Fibroblast of lung (primary cell): ENCODE measurements around the gene CACNA1A. TPM values are rescaled to one million over a fixed set of nuclear protein-coding genes. Genes with fewer than 3 reads are reported as not detected.

Experiments
- DNase-seq, 2 donors: peaks; one replicate each; pipeline versions ENCODE4 v3.0.0 to v3.0.0-alpha.2; 2010; ENCODE audit warnings: low read depth in 2 of 2
- H2AFZ ChIP-seq: 2 replicates; pipeline ENCODE4 v1.5.1; 2012; ENCODE audit warnings: low read length, control low read depth, inconsistent platforms
- H3K27ac ChIP-seq: 2 replicates; pipeline ENCODE4 v1.5.1; 2011; ENCODE audit warnings: low read length, control low read depth; ENCODE audit not compliant: insufficient read depth
- H3K27me3 ChIP-seq: 2 replicates; pipeline ENCODE4 v1.5.1; 2011; ENCODE audit warnings: mild to moderate bottlenecking, low read length; ENCODE audit not compliant: control insufficient read depth, insufficient read depth
- H3K36me3 ChIP-seq: 2 replicates; pipeline ENCODE4 v1.5.1; 2011; ENCODE audit warnings: low read length; ENCODE audit not compliant: control insufficient read depth, insufficient read depth
- H3K4me1 ChIP-seq: 2 replicates; pipeline ENCODE4 v1.5.1; 2011; ENCODE audit warnings: low read length; ENCODE audit not compliant: control insufficient read depth, insufficient read depth; ENCODE audit errors: extremely low read depth
- H3K4me2 ChIP-seq: 2 replicates; pipeline ENCODE4 v1.5.1; 2011; ENCODE audit warnings: low read length, control low read depth; ENCODE audit not compliant: insufficient read depth; ENCODE audit errors: extremely low read depth
- H3K4me3 ChIP-seq, 4 experiments: fragments of 200-600 bp in 1 of 4; sonication (generic) in 1 of 4; replicated peaks in 1 of 4; 2 replicates each; pipeline ENCODE4 v1.5.1; 2011 to 2016; ENCODE audit warnings: low read length in 4 of 4, low read depth in 3 of 4, mild to moderate bottlenecking in 3 of 4, control low read depth in 2 of 4, inconsistent platforms in 1 of 4, mixed read lengths in 1 of 4; ENCODE audit not compliant: insufficient read depth in 1 of 4; ENCODE audit errors: control extremely low read depth in 1 of 4
- H3K79me2 ChIP-seq: 2 replicates; pipeline ENCODE4 v1.5.1; 2012; ENCODE audit warnings: mild to moderate bottlenecking, low read length, inconsistent platforms; ENCODE audit not compliant: control insufficient read depth, insufficient read depth
- H3K9ac ChIP-seq: 2 replicates; pipeline ENCODE4 v1.5.1; 2011; ENCODE audit warnings: mild to moderate bottlenecking, low read length, control low read depth; ENCODE audit not compliant: insufficient read depth
- H3K9me3 ChIP-seq: 2 replicates; pipeline ENCODE4 v1.5.1; 2012; ENCODE audit warnings: low read depth, low read length; ENCODE audit not compliant: control insufficient read depth, insufficient read depth
- H4K20me1 ChIP-seq: 2 replicates; pipeline ENCODE4 v1.5.1; 2011; ENCODE audit warnings: low read length; ENCODE audit not compliant: control insufficient read depth, insufficient read depth; ENCODE audit errors: extremely low read depth
- CTCF ChIP-seq, 2 donors: IDR thresholded peaks in 1 of 2; conservative IDR thresholded peaks in 1 of 2; 1 replicate in 1 of 2; 2 replicates in 1 of 2; pipeline ENCODE4 v1.5.1; 2011 to 2012; ENCODE audit warnings: low read length in 2 of 2, control low read depth in 1 of 2, inconsistent platforms in 1 of 2, low read depth in 1 of 2, mild to moderate bottlenecking in 1 of 2
- EZH2 ChIP-seq: IDR thresholded peaks from 2 replicates; pipeline ENCODE4 v1.5.1; 2012; ENCODE audit warnings: low read length, control low read depth, mild to moderate bottlenecking; ENCODE audit errors: missing control alignments
- polyA plus RNA-seq, 2 donors: library from polyadenylated mRNA; depleted of rRNA in 1 of 2; stranded (reverse) in 1 of 2; unstranded in 1 of 2; fragments of >200 nt; gene quantifications; 2 replicates each; pipeline ENCODE4 v1.2.1, GENCODE V29; 2011 to 2012; ENCODE audit warnings: missing spikeins in 1 of 2
- total RNA-seq: library from RNA; depleted of rRNA; stranded (reverse); fragments of >200 nt; gene quantifications from 2 replicates; pipeline ENCODE4 v1.2.1, GENCODE V29; 2014

Gene CACNA1A
- total and polyA plus RNA-seq, 2 donors (not counting 1 experiment from before 2014, with no cell fraction given), result 0.96 to 9.7 TPM

- H3K27ac ChIP-seq, result peak overlapping the region; percentile 82
- no peaks in the 10 kb centered on the region for H3K79me2 ChIP-seq
- peak; percentile 98 for DNase-seq
- H4K20me1 ChIP-seq, result no peaks in the 10 kb centered on the region
- no peaks in the 10 kb centered on the region for H3K27me3 ChIP-seq
- H3K36me3 ChIP-seq, result no peaks in the 10 kb centered on the region
- H3K4me3 ChIP-seq, result peak overlapping the region; percentile 2 to 51 (median 22)
- H3K9ac ChIP-seq, result peak overlapping the region; percentile 63
- TF ChIP-seq CTCF (conservative IDR thresholded peaks at IDR 0.05 in 1 of 2, IDR thresholded peaks at IDR 0.05 in 1 of 2; ENCODE audit: low read depth in 1 of 2, low read length in 2 of 2) (no peak), EZH2 (no peak)
- H2AFZ ChIP-seq, result peak overlapping the region; percentile 33
- H3K4me2 ChIP-seq, result peak overlapping the region; percentile 59
- peaks cover 29% of the 10 kb centered on the region for H3K4me1 ChIP-seq
- H3K9me3 ChIP-seq, result no peaks in the 10 kb centered on the region
Observed at GRCh38 chr19:13162724-13163608, 343.3 kb downstream of the CACNA1A start.

GRCh38 chr19:13160557-13160956, 345.7 kb downstream of the CACNA1A start:
- Histone ChIP-seq H3K4me3 (no peak overlapping the region), H3K4me1 (peaks cover 28% of the 10 kb centered on the region), H2AFZ (no peak overlapping the region), H3K4me2 (no peak overlapping the region), H3K27ac (no peak overlapping the region), H3K9me3 (no peaks in the 10 kb centered on the region), H3K79me2 (no peaks in the 10 kb centered on the region), H4K20me1 (no peaks in the 10 kb centered on the region), H3K9ac (no peak overlapping the region), H3K27me3 (no peaks in the 10 kb centered on the region), H3K36me3 (no peaks in the 10 kb centered on the region)
- TF ChIP-seq EZH2, result no peak
- no peak for TF ChIP-seq CTCF (conservative IDR thresholded peaks at IDR 0.05 in 1 of 2, IDR thresholded peaks at IDR 0.05 in 1 of 2; ENCODE audit: low read depth in 1 of 2, low read length in 2 of 2)
- peak; percentile 28 to 53 for DNase-seq

- Histone ChIP-seq H3K4me2 (no peak overlapping the region), H3K4me3 (no peak overlapping the region), H4K20me1 (no peaks in the 10 kb centered on the region), H3K36me3 (no peaks in the 10 kb centered on the region), H2AFZ (no peak overlapping the region), H3K27me3 (no peaks in the 10 kb centered on the region), H3K9me3 (no peaks in the 10 kb centered on the region), H3K27ac (no peak overlapping the region), H3K9ac (no peak overlapping the region), H3K4me1 (peaks cover 27% of the 10 kb centered on the region), H3K79me2 (peaks cover 5% of the 10 kb centered on the region)
- DNase-seq, result no peak
- TF ChIP-seq EZH2, result no peak
- TF ChIP-seq CTCF (conservative IDR thresholded peaks at IDR 0.05 in 1 of 2, IDR thresholded peaks at IDR 0.05 in 1 of 2; ENCODE audit: low read depth in 1 of 2, low read length in 2 of 2), result no peak
Observed at GRCh38 chr19:13159713-13160112, 346.6 kb downstream of the CACNA1A start.
